Activated CD8-positive, alpha-beta memory T cell treated with anti-CD3 and anti-CD28 coated beads for 1 hour (primary cell): Measurements from ENCODE around the gene ST3GAL5.

Source experiments
- DNase-seq, 2 donors: peaks; one replicate each; pipeline ENCODE4 v3.0.0-alpha.2; 2020; ENCODE audit warnings: low read depth in 1 of 2; ENCODE audit errors: extremely low read depth in 1 of 2

Gene ST3GAL5

GRCh38 chr2:85917887-85918795 is 29.4 kb upstream of the ST3GAL5 start:
- DNase-seq, result no peak

- no peak for DNase-seq
These were observed 27.0 kb upstream of the ST3GAL5 start for GRCh38 chr2:85915606-85916303.

DNA sequence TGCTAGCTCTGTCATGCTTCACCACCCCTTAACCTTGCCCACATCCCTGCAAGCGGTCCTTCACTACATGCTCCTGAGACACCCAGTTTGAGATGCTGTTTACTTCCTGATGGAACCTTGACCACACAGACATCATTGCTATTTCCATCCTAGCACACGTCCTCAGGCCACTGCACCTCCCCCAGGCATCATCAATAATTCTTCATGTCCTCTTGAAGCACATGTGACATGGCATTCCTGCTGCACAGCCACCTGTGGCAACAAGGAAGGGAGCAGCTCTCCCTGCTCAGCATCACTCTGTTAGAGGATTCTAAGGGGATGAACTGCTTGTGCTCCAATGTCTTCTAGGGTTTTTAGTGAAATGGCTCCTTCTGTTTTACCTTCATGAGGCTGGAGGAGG is 26.1 kb upstream of the ST3GAL5 start:
- no peak for DNase-seq

DNA sequence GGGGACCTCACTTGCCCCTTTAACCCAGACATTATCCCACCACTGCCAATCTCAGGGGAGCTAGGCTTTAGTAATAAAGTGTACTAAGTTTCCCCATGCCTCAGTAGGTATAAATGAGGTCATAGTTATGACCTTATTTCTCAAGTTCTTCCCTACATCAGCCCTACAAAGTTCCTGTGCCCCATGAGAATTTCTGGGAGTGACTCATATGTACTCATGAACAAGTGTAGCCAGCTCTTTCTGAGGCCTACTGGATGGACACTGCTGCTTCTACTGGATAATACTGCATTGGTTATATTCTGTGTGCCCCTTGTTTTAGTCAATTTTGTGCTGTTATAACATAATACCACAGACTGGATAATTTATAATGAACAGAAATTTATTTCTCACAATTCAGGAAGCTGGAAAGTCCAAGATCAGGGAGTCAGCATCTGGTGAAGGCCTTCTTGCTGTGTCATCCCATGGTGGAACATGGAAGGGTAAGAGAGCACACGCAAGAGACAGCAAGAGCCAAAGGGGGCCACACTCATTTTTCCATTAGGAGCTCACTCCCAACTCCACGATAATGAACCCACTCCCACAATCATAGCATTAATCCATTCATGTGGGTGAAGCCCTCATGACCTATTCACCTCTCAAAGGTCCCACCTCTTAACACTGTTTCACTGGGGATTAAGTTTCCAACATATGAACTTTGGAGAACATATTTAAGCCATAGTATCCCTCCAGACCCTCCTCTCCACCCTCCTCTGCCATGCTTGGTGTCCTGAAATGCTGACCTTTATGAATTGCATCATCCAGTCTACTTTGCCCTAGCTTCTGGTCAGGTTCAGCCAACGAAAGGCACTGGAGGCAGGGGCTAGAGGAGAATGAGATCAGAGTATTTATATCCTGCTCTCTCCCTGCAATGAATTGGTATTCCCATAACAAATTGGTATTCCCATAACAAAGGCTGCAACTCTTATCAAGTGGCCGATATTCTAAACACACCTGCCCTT is 25.4 kb upstream of the ST3GAL5 start:
- no peak for DNase-seq

GRCh38 chr2:85911814-85912692 is 23.3 kb upstream of the ST3GAL5 start:
- DNase-seq, result no peak

DNA sequence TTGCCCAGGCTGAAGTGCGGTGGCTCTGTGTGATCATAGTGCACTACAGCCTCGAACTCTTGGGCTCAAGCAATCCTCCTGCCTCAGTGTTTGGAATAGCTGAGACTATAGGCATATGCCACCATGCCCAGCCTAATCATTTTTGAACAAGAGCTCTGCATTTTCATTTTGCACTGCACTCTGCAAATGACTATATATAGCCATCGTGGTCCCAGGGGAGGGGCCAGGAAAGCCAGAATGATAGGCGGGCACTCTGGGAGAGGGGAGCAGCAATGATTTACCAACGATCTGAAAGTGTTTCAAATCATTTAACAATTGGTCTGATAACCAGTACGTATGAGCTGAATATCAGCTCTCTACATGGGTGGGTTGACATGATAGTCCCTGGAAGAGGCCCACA is 22.3 kb upstream of the ST3GAL5 start:
- no peak for DNase-seq

DNA sequence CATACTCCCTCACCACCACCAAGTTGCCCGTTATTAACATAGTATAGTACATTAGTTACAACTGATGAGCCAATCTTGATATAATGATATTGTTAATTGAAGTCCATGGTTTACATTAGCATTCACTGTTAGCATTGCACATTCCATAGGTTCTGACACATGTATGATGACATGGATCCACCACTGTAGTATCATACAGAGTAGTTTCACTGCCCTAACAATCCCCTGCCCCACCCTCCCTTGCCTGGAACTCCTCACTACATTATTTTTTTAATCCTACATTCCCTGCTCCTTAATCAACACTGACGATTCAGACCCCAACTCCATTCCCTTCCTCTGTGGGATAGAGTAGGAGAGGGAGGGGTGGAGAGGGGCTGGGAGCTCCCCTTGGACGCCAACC is 20.2 kb upstream of the ST3GAL5 start:
- no peak for DNase-seq

GRCh38 chr2:85908506-85908905 is 19.7 kb upstream of the ST3GAL5 start:
- DNase-seq, result no peak

GRCh38 chr2:85907671-85908157 is 18.9 kb upstream of the ST3GAL5 start:
- DNase-seq, result no peak

DNA sequence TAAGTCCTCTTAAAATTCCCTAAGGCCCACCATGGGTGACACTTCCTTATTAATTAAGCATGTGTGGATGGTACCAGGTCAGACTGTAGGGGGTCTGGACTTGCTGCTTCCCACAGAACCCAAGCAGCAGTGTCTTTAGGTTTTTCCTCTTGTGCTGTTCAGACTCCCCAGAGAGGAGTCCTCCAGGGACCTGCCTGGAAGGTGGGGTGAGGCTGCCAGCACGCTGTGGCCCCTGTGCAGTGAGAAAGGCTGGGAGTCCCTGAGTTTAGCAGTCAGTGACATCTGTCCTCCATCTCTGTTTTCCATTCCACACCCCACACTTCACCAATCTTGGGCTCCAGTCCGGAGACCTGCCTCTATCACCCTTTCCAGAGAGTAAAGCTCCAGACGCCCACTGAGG is 18.0 kb upstream of the ST3GAL5 start:
- DNase-seq, result no peak

DNA sequence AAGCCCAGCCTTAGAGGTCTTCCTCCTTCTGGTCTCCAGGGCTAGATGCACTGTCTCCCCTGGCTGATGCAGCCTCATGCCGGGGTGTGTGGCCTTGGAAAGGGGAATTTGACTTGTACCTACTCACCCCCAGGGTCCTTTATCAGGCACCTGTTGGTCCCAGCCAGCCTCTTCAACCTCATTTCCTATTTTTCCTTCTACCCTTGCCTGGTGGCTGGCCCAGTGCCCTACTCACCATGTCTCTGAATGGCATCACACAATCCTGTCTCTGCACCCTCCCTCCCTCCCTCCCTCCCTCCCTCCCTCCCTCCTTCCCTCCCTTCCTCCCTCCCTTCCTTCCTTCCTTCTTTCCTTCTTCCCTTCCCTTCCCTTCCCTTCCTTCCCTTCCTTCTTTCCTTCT is 17.1 kb upstream of the ST3GAL5 start:
- no peak for DNase-seq

GRCh38 chr2:85905187-85905666 is 16.4 kb upstream of the ST3GAL5 start:
- no peak for DNase-seq

- DNase-seq, result no peak
These were observed 15.1 kb upstream of the ST3GAL5 start for GRCh38 chr2:85903849-85904248.

GRCh38 chr2:85902496-85902895 is 13.7 kb upstream of the ST3GAL5 start:
- DNase-seq, result no peak

- no peak for DNase-seq
These were observed 12.4 kb upstream of the ST3GAL5 start for GRCh38 chr2:85901155-85901554.

DNA sequence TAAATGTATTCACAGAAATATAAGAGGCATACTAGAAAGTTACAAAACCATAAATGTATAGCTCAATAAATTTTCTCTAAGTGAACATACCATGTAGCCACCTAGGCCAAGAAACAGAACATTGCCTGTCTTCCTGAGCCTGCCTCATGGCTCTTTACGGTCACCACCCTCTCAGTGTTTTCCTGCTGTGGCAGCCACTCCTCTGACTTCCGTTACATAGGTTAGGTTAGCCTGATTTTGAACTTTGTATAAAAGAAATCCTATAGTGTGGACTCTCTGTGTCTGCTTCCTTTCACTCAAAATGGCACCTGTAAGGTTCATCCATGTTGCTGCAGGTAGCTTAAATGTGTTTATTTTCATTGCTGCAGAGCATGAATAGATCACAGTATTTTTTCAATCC is 11.6 kb upstream of the ST3GAL5 start:
- DNase-seq, result no peak

- no peak for DNase-seq
These were observed 11.1 kb upstream of the ST3GAL5 start for GRCh38 chr2:85899849-85900248.

- no peak for DNase-seq
These were observed 10.5 kb upstream of the ST3GAL5 start for GRCh38 chr2:85899284-85899683.

GRCh38 chr2:85898881-85899280 is 10.1 kb upstream of the ST3GAL5 start:
- DNase-seq, result no peak
